ENCODE data around the gene WDR88.

DNA sequence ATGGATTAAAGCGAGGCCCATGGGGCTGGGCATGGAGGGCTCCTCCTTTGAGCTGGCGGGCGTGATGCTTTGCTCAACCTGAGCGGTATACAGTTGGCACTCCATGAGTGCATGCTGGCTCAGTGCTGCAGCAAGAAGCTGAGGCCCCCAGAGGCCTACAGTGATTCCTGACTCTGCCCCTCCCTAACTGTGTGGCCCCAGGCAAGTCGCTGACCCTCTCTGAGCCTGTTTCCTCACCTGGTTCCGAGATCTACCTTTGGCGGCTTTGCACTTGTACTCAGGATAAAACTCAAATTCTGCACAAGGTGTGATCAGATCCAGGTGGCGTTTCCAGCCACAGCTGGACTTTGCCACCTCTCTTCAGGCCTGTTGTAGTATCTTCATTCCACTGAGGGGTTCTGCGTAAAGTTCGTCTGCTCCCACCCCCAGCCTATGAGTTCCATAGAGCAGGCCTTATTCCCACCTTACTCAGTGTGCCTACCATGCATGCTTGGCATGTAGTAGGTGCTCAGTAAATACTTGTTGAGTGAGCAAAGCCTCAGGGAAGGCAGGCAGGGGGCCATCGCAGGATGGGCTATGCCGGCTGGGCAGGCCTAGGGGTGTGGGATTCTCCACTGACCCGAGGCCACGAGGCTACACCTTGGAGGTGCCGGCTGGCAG is 70.1 kb downstream of the WDR88 start:
- TF ChIP-seq, protein P1, sequence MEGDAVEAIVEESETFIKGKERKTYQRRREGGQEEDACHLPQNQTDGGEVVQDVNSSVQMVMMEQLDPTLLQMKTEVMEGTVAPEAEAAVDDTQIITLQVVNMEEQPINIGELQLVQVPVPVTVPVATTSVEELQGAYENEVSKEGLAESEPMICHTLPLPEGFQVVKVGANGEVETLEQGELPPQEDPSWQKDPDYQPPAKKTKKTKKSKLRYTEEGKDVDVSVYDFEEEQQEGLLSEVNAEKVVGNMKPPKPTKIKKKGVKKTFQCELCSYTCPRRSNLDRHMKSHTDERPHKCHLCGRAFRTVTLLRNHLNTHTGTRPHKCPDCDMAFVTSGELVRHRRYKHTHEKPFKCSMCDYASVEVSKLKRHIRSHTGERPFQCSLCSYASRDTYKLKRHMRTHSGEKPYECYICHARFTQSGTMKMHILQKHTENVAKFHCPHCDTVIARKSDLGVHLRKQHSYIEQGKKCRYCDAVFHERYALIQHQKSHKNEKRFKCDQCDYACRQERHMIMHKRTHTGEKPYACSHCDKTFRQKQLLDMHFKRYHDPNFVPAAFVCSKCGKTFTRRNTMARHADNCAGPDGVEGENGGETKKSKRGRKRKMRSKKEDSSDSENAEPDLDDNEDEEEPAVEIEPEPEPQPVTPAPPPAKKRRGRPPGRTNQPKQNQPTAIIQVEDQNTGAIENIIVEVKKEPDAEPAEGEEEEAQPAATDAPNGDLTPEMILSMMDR (IDR thresholded peaks at IDR 0.05), result no peak
- TF ChIP-seq EZH2 (IDR thresholded peaks at IDR 0.05; ENCODE audit: borderline replicate concordance, insufficient read depth, low read depth, low read length, poor library complexity, severe bottlenecking), result no peak
